LHCN-M2 (cell line): ENCODE results near the gene SENP2. TPM values are rescaled to one million over a fixed set of nuclear protein-coding genes. Genes with fewer than 3 reads are reported as not detected.
"Not testable (repeated sequence)": the region's sequence is repeated elsewhere in the genome, so short reads cannot be mapped to it uniquely, and the experiment has no call there.

Experiments
- DNase-seq: peaks from one replicate; pipeline ENCODE4 v3.0.0-alpha.2; 2012; ENCODE audit warnings: low read depth
- polyA plus RNA-seq: library from polyadenylated mRNA; unstranded; fragments of >200 nt; gene quantifications from one replicate; pipeline ENCODE4 v1.2.1, GENCODE V29; 2012; ENCODE audit warnings: missing spikeins
- total RNA-seq: library from RNA; depleted of rRNA; stranded (reverse); fragments of >200 nt; gene quantifications from 2 replicates; pipeline ENCODE4 v1.2.3, GENCODE V29; 2014; rRNA removed

Gene SENP2
- total RNA-seq, result 28.4 and 28.5 TPM in 2 replicates
- polyA plus RNA-seq, result 15.1 TPM

DNA sequence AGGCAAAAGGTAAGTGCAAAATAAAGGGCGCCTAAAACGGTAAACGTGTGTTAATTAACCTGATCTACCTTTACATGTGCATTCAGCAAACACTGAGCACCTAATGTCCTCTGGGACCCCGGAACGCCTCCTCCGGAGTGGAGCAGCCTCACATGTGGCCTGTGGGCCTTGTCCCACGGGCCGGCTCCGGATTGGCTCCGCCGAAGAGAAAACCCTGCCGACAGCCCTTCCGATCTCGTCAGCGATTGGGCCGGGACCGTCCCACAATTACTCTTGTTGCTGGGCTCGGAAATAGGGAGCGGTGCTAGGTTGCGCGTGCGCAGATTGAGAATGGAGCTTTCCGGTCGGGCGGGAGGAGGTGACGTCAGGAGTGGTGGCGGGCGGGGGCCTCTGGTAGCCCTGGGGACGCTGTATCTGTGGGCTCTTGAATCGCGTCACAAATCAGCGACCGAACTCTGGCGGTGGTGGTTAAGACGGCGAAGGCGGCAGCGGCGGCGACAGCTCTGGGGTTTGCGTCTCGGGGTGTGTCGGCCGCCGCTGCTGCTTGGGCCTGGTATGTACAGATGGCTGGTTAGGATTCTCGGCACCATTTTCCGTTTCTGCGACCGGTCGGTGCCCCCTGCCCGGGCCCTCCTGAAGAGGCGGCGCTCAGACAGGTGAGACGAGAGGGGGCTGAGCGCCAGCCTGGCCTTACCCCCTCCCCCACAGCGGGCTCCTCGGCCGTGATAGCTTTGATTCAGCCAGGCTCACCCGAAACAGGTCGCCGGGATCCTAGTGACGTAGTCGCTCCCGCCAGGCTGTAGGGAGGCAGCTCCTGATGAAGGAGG, at the start of gene SENP2:
SENP2 (plus strand) TSS at position 437 of the 827 bp plus-strand sequence; CDS start at position 556, 119 bp downstream.
- peak; percentile 99 for DNase-seq

DNA sequence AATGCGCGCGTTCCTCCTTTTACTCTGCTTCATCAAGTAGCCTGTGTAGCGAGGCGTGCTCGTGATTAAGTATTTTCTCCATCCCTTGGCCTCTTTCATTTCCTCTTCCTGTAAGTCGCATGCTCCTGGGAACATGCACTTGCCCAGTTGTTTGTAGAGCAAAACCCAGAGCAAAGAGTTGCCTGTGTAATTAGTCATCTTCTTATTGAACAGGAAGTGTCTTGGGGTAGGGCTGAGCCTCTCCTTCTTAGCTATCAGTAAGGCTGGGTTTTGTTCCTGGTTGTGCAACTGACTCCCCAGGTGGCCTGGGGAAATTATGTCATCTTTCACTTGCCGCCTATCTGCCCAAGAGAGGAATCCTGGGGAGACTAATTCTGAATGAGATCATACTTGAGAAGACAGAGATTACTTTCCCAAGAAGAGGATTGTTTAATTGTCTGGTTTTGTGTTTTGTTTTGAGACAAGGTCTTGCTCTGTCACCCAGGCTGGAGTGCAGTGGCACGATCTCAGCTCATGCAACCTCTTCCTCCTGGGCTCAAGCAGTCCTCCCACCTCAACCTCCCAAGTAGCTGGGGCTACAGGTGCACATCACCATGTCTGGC, 48.6 kb upstream of the SENP2 start:
- DNase-seq, result peak; percentile 68

DNA sequence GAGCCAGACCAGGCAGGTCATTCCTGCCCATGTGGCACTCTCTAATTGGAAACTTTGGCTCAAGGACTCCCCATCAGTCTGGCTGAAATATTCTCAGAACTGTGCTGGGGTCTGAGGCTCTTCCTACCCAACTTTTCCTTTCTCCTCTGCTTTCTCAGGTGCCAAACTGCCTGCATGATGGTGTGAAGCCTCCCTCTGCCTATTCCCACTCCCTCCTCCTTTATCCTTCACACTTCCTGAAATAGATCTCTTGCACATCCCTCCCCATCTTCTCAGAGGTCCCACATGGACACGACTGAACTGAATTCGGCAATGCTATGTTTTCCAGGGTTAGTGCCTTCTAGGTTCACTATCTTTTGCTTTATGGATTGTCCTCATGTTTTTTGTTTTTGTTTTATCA, 46.2 kb upstream of the SENP2 start:
- no peak for DNase-seq

DNA sequence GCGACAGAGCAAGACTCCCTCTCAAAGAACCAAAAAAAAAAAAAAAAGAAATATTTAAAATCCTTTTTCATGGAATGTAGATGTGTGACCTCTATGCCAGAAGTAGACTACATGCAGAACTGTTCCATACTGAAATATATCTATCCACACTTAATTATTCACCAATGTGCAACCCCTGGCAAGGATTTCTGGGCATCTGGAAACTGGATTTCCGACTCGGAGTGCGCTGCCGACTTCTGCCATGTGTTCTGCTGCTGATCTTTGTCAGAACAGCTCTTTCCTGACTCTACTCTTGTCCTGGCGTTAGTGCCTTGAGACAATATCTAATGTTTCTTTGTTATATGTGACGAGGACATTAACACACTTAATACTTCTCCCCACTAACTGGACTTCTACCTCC, 45.4 kb upstream of the SENP2 start:
- DNase-seq, result no peak

DNA sequence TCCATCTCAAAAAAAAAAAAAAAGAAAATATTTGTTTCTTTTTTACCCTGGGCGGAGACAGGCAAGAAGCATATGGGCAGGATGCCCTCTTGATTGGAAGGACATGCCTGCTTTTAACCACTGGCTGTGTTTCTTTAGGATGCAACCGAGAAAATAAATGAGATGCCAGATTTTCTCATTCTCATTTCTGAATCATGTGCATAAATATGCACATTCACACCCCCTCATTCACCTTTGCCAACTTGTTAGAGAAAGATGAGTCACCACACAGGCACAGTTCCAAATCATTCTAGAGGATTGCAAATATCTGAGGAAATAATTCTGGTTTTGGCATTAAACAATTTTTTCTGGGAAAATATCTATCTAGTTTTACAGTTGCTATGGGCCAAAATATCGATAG, 37.0 kb upstream of the SENP2 start:
- DNase-seq, result peak; percentile 94

DNA sequence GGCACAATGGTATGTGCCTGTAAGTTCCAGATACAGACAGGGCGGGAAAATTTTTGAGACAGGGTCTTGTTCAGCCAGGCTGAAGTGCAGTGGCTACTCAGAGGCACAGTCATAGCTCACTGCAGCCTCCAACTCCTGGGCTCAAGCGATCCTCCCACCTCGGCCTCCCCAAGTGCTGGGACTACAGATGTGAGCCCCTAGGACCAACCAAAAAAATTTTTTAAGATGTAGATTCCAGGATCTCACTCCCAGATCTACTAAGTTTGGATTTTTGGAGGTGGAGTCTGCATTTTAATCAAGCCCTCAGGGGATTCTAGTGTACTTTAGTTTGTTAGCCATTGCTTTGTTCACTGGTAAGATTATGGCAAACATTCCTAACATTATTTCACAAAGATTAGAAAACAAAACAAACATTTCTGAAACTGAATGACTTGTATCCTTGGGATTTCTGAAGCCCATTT, 36.4 kb upstream of the SENP2 start:
- peak; percentile 13 for DNase-seq

DNA sequence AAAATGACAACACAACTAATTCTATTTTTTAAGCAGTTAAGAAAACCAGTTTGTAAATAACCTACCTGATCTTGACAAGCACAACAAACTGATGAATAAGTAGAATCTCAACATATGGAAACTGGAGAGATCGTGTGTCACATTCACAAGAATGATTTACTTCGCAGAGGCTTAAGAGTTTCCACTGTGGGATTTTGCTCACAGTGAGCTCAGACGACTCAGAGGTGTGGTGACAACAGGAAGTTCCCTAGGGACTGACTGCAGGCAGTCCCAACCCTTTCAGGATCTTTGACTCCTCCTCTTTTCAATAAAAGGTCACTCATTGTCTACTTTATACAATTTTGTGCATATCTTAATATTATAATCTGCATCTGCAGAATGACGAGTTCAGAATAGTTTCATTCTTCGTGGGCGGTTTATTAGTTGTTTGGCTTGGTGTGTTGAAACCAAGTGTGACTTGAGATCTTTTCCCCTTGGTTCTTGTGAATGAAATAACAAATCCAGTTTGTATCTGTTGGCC, 33.7 kb upstream of the SENP2 start, which contains the start of gene LIPH:
LIPH (minus strand) TSS at position 231 of the 520 bp plus-strand sequence; CDS start at position 114, 117 bp downstream.
- peak; percentile 35 for DNase-seq

DNA sequence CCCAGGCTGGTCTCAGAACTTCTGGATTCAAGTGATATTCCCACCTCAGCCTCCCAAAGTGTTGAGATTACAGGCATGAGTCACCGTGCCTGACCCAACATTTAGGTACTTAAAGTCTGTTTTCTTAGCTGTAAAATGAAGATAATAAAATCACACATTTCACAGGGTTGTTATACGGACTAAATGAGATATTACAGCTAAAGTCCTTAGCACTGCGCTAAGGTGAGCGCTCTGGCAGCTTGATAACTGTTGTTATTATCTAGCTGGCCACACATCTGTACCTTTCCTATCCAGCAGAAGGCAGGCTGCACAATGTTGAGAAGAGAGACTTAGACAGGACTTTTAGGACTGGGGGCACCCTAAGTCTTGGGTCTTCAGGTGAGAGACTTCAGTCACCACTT, 31.0 kb upstream of the SENP2 start:
- no peak for DNase-seq

DNA sequence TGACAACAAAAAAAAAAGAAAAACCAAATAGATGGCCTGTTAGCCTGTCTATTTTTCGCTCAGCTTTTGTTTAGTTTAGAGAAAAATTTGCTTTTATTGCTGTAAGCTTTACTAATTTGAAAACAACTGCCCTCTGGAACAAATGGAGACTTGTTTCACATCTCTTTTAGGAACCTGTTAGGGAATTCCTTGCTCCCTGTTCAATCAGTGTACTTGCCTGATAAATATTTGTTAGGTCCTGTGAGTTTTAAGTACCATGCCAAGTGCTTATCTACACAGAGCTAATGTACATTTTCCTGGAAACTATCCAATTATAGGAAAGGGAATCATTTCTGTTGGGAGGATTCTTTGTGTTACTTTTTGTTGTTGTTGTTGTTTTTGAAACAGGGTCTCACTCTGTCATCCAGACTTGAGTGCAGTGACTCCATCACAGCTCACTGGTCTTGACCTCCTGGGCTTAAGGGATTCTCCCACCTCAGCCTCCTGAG, 30.2 kb upstream of the SENP2 start:
- DNase-seq, result no peak

DNA sequence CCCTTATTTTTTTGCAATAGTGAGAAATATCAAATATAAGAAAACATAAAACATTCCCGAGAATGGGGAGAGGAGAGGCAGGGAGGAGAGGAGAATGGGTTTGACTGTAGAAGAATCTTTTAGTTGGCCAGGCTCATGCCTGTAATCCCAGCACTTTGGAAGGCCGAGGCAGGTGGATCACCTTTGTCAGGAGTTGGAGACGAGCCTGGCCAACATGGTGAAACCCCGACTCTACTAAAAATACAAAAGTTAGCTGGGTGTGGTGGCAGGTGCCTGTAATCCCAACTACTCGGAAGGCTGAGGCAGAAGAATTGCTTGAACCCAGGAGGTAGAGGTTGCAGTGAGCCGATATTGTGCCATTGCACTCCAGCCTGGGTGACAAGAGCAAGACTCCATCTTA, 29.5 kb upstream of the SENP2 start:
- DNase-seq, result not testable (repeated sequence)

DNA sequence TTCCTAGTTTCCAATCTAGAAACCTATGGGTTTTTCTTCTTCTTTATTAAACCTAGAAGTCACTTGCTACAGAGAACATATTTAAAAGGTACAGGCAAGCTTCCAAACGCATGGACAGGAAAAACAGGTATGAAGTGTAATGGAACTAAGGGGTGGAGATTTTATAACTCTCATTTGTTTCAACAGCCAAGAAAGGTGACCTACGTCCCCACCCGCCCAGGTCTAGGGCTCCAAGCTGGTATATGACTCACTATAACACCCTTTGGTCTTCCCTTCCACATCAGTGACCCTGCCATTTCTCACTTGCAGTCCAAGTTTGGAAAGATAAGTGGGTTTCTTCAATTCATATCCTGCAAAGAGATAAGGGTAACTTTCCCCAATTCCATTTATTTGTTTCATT, 27.7 kb upstream of the SENP2 start:
- no peak for DNase-seq

DNA sequence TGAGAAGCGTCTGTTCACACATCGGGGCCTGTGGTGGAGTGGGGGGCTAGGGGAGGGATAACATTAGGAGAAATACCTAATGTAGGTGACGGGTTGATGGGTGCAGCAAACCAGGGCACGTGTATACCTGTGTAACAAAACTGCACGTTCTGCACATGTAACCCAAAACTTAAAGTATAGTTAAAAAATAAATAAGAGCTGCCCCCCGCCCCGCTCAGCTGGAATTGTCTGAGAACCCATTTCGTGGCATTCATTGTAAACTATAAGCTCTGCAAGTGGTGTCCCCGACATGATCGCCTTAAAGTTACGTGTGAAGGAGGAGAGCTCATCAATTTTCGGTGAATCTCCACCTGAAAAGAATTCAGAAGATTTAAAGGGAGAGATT, 26.4 kb upstream of the SENP2 start:
- DNase-seq, result no peak

DNA sequence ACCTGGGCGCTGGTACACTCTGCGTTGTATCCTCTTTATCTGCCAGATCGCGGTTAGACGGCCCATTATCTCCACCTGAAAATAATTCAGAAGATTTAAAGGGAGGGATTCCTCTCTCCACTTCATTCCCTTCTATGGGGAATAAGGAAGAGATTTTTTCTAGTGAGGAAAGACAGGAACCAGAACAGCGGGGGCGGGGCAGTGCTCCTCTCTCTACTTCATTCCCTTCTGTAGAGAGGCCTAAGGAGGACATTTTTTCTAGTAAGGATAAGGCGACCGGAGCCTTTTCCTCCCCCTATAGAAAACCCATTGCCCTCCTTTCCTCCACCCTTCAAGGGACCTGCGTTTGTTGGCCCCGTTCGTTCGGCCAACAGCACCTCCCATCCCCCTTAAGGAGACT, 25.4 kb upstream of the SENP2 start:
- DNase-seq, result no peak

DNA sequence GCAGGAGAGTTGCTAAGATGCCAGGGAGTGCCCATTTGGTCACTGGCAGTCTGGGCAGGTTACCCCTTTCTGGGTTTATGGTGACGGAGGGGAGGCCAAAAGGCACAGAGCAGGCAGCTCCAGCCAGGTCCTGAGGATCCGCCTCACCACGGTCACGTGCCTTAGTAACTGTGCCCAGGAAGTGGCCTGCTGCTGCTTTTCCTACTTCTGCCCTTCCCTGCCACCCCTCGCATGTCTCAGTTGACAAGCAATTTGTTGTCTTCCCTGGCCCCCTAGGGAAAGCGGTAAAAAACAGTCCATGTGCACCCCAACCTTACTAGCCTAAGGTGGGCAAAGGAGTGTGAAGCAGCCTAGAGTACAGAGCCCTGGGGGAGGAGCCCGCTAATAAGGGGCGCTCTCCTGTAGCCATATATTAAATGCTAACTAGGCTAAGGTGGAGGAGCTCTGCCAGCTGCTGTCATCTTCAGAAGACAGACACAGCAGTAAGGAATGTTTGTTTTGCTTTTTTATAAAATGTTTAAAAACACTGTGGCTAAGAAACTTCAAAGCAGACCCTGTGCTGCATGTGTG, 24.6 kb upstream of the SENP2 start:
- DNase-seq, result no peak

DNA sequence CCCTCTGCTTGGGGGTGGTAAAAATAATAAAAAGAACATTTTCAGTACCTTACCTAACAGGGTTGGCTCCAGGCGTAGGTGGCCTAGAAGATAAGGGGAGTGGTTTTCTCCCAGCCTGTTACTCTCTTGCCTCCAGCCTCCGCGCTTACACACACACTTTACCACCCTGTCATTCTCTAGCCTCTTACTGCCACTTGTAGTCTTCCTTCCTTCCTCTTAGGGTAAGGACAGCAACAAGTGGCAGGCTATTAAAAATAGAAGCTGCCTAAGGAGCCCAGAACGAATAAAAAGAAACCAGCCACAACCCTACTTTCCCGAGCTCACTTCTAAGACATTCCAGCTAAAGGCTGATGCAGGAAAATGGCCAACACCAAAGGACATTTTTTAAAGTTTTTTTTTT, 24.1 kb upstream of the SENP2 start:
- DNase-seq, result no peak

DNA sequence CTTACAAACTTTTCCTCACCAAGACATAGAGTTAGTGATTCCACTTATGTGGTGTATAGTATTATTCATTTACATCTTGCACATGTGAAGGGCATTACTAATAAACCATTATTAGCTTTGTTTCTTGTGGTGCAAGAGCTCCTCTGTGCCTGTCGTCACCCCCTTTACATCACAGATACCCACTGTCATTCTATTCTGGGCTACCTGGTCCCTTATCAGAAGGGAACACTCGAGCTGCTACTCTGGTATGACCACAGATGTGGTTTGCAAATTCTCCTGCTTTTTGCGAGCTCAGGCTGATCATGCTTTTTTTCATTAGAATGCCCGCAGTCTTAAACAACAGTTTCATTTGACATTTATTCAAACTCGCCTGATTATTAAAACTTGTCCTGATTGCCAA, 13.9 kb upstream of the SENP2 start:
- DNase-seq, result no peak

DNA sequence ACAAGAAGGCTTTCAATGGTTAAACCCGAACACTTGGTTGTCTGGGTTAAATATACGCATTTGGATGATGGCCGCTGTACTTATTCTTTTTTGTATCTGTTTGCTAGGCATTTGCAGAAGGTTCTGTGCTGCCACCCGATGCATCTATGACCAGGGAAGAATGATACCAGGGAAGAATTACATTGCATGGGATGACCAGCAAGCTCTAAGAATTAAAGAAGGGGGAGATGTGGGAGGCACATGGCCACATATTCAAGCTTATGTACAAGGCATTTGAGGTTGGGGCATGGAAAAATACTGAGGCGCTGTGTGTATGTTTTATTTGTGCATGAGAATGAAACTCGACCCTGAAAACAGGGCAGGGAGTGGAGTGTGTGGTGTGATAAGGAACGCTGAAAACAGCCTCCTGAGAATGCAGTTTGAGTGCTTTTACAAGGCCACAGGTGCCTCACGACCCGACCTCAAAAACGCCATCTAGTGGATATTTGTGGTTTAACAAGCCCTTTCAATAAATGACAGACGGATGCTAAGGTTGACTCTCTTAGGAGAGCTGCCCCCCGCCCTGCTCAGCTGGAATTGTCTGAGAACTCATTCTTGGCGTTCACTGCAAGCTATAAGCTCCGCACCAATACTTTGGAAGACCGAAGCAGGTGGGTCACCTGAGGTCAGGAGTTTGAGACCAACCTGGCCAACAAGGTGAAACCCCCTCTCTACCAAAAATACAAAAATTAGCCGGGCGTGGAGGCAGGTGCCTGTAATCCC, 10.8 kb upstream of the SENP2 start:
- peak; percentile 53 for DNase-seq

DNA sequence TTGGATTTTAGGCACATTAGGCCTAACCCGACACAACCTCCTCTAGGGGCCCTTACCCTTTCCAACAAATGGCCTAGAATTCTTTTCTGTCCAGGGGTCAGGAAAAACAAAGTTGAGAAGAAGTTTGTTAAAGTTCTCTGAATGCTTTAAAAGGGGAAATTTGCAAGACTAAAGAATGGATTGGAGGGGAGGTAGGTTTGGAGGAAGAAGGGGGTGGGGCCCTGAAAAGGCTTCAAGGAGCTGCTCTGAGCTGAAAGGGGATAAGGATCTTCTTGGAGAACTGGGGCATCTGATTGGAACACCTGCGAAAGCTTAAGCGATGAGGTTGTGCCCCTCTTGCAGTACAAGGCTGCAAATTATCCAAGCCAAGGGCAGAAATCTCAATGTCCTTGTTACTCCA, 3.9 kb upstream of the SENP2 start:
- no peak for DNase-seq

DNA sequence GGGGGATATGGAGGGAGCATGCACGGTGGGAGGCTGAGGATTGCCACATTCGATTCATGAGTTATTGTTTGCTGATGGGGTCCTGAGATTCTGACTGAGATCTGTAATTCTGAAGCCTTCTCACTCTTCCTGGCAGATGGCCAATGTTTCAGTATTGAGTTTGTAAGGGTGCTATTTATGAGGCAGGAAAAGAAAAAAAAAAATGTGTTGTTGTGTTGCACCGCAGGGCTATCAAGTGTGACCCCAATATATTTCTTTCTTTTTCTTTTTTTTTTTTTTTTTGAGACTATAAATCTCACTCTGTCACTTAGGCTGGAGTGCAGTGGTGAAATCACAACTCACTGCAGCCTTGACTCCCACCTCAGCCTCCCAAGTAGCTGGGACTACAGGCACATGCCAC, 3.2 kb upstream of the SENP2 start:
- DNase-seq, result no peak

DNA sequence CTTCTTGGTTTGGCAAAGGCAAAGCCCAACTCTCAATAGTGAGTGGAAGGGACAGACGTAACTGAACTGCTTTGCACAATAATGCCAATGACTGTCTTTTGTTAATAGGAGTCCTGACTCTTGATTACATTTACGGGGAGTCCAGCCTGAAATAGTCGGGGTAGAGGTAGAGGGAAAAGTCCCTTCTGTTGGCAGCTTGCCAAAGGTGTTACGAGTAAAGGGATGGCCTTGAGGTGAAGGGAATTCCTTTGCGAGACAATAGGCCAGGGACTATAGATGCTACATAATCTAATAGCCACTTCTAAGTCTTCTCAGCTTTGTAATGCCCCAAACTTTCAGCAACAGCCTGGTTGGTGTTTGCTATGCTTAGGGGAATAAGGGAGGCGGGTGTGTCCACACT, 2.2 kb upstream of the SENP2 start:
- DNase-seq, result no peak

DNA sequence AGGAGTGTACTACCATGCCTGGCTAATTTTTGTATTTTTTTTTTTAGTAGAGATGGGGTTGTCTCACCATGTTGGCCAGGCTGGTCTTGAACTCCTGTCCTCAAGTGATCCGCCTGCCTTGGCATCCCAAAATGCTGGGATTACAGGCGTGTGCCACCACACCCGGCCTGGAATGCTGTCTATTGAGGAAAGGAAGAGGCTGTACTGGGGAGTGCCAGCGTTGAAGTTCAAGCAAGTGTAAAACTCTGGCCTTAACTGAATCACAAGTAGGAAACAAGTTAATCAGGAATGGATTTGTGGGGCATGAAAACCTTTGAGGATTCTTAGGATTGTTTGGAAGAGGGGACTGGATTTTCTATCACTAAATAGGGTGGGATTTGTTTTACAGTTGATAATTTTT, 1.4 kb upstream of the SENP2 start:
- no peak for DNase-seq

DNA sequence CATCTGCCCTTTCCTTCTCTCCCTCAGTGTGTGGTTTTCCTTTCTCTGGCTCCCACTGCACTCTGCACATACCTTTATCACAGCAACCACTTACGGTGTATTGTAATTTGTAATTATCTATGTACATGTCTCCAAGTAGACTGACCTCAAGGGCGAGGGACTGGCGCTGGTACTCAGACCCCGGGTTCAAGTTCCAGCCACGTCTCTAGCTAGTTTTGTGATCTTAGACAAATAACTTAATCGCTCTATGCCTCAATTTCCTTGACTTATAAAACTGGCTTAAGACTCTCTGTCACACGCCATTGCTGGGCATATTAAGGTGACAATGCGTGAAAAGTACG, 607 bp upstream of the SENP2 start:
- DNase-seq, result no peak
